Stimulated activated CD4-positive, alpha-beta T cell treated with anti-CD3 and anti-CD28 coated beads, TNF-alpha, amount 100 ng/mL, for 1 hour (primary cell): Measurements from ENCODE around the gene VSTM2A.
"Not testable (repeated sequence)": the region's sequence is repeated elsewhere in the genome, so short reads cannot be mapped to it uniquely, and the experiment has no call there.

Source experiments
- DNase-seq, 3 donors: peaks; one replicate each; pipeline ENCODE4 v3.0.0-alpha.2; 2020; ENCODE audit warnings: low read depth in 3 of 3, low spot score in 1 of 3

Gene VSTM2A

GRCh38 chr7:54541669-54542625 is at the start of gene VSTM2A:
TSS of gene VSTM2A (plus strand) at chr7:54542375. CDS start at chr7:54542731, 356 bp downstream.
- DNase-seq, result no peak

- not testable (repeated sequence) for DNase-seq
These were observed 37.6 kb upstream of the VSTM2A start for GRCh38 chr7:54504531-54504930.

- DNase-seq, result no peak
These were observed 12.6 kb upstream of the VSTM2A start for GRCh38 chr7:54529568-54529967.

GRCh38 chr7:54538122-54538521 is 4.1 kb upstream of the VSTM2A start:
- DNase-seq, result no peak

- DNase-seq, result no peak
These were observed 895 bp downstream of the VSTM2A start for GRCh38 chr7:54543051-54543488.

GRCh38 chr7:54544149-54544526 is 2.0 kb downstream of the VSTM2A start:
- no peak for DNase-seq

GRCh38 chr7:54544527-54545240 is 2.5 kb downstream of the VSTM2A start:
- no peak for DNase-seq

GRCh38 chr7:54545241-54545563 is 3.0 kb downstream of the VSTM2A start:
- no peak for DNase-seq

GRCh38 chr7:54546081-54546985 is 4.2 kb downstream of the VSTM2A start:
- DNase-seq, result no peak

- DNase-seq, result no peak
These were observed 4.8 kb downstream of the VSTM2A start for GRCh38 chr7:54546986-54547314.

- no peak for DNase-seq
These were observed 8.3 kb downstream of the VSTM2A start for GRCh38 chr7:54550471-54550870.

- no peak for DNase-seq
These were observed 13.9 kb downstream of the VSTM2A start for GRCh38 chr7:54556121-54556520.

- no peak for DNase-seq
These were observed 17.2 kb downstream of the VSTM2A start for GRCh38 chr7:54559401-54559800.

GRCh38 chr7:54560198-54560597 is 18.0 kb downstream of the VSTM2A start:
- DNase-seq, result no peak

GRCh38 chr7:54560723-54561122 is 18.5 kb downstream of the VSTM2A start:
- DNase-seq, result no peak

- DNase-seq, result no peak
These were observed 21.2 kb downstream of the VSTM2A start for GRCh38 chr7:54563329-54563916.

- no peak for DNase-seq
These were observed 23.3 kb downstream of the VSTM2A start for GRCh38 chr7:54565432-54565831.

GRCh38 chr7:54581511-54581910 is 39.3 kb downstream of the VSTM2A start:
- no peak for DNase-seq

GRCh38 chr7:54591404-54592386 is 49.5 kb downstream of the VSTM2A start:
- no peak for DNase-seq

- no peak for DNase-seq
These were observed 54.6 kb downstream of the VSTM2A start for GRCh38 chr7:54596747-54597146.
